ENCODE measurements around the gene TERB1.

TERB1 gene

GRCh38 chr16:66776457-66776856 lies 24.9 kb downstream of the TERB1 start:
- no peak overlapping the region for H3K27ac ChIP-seq (ENCODE audit: low read depth, low read length)
- no peaks in the 10 kb centered on the region for H3K9me3 ChIP-seq (ENCODE audit: insufficient read depth, low read depth, low read length)
- H3K9ac ChIP-seq (ENCODE audit: low read depth, low read length), result no peak overlapping the region
- no peaks in the 10 kb centered on the region for H3K27me3 ChIP-seq (ENCODE audit: insufficient read depth, low read length)
- no peaks in the 10 kb centered on the region for H3K4me1 ChIP-seq (ENCODE audit: insufficient read depth, low read length)
- no peak overlapping the region for H3K4me3 ChIP-seq (ENCODE audit: low read length)
- H3K36me3 ChIP-seq (ENCODE audit: insufficient read depth, low read length), result no peaks in the 10 kb centered on the region

- H3K27ac ChIP-seq (ENCODE audit: low read depth, low read length), result no peak overlapping the region
- H3K36me3 ChIP-seq (ENCODE audit: insufficient read depth, low read length), result no peaks in the 10 kb centered on the region
- 95% methylated on average over 2 of the region's 2 CpGs for WGBS
- no peaks in the 10 kb centered on the region for H3K9me3 ChIP-seq (ENCODE audit: insufficient read depth, low read depth, low read length)
- no peak overlapping the region for H3K4me3 ChIP-seq (ENCODE audit: low read length)
- H3K4me1 ChIP-seq (ENCODE audit: insufficient read depth, low read length), result no peaks in the 10 kb centered on the region
- no peaks in the 10 kb centered on the region for H3K27me3 ChIP-seq (ENCODE audit: insufficient read depth, low read length)
- H3K9ac ChIP-seq (ENCODE audit: low read depth, low read length), result no peak overlapping the region
Observed at GRCh38 chr16:66774981-66775380, 26.4 kb downstream of the TERB1 start.

DNA sequence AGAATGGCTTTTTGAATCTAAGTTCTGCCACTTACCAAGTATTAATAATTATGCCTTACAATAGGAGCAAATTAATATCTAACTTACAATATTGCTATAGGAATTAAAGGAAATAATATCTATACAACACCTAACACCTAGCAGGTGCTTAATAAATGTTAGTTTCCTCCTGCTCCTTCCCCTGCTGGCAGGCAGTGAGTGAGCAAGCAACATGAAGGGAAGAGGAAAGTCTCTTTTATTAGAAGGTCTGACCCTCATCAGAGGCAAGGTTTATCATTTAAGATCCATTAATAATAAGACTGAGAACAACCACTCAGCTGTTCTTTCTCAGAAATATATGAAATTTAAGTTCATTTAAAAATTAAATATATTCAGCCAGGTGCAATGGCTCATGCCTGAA lies 43.3 kb downstream of the TERB1 start:
- Histone ChIP-seq H3K9me3 (ENCODE audit: insufficient read depth, low read depth, low read length) (no peaks in the 10 kb centered on the region), H3K9ac (ENCODE audit: low read depth, low read length) (no peak overlapping the region), H3K36me3 (ENCODE audit: insufficient read depth, low read length) (no peaks in the 10 kb centered on the region), H3K4me1 (ENCODE audit: insufficient read depth, low read length) (no peaks in the 10 kb centered on the region), H3K27ac (ENCODE audit: low read depth, low read length) (no peak overlapping the region), H3K4me3 (ENCODE audit: low read length) (no peak overlapping the region), H3K27me3 (ENCODE audit: insufficient read depth, low read length) (no peaks in the 10 kb centered on the region)

DNA sequence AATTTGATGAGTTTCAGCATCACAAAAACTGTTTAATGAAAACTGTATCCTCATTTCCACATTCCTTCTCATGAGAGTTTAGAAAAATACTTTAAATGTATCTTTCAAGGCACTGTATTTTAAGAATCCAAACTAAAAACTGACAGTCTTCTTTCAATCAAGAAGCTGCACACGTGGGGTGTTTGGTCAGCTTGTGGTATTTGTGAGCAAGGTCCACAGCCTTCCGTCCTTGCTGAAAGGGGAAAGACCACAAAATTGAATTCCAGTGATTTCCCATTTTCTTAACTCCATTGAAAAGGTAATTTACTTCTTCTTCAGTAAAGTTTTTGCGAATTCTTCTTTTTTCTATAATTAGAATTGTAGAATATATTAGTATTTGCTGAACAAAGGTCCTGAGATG lies 46.6 kb downstream of the TERB1 start:
- Histone ChIP-seq H3K4me1 (ENCODE audit: insufficient read depth, low read length) (peaks cover 6% of the 10 kb centered on the region), H3K4me3 (ENCODE audit: low read length) (no peak overlapping the region), H3K27ac (ENCODE audit: low read depth, low read length) (no peak overlapping the region), H3K36me3 (ENCODE audit: insufficient read depth, low read length) (peaks cover 6% of the 10 kb centered on the region), H3K9me3 (ENCODE audit: insufficient read depth, low read depth, low read length) (no peaks in the 10 kb centered on the region), H3K9ac (ENCODE audit: low read depth, low read length) (no peak overlapping the region), H3K27me3 (ENCODE audit: insufficient read depth, low read length) (peaks cover 7% of the 10 kb centered on the region; the same call in 1 of the 2 replicates)
- 64% methylated on average over 2 of the region's 3 CpGs for WGBS

GRCh38 chr16:66754211-66754610 lies 47.2 kb downstream of the TERB1 start:
- Histone ChIP-seq H3K4me3 (ENCODE audit: low read length) (no peak overlapping the region), H3K36me3 (ENCODE audit: insufficient read depth, low read length) (peaks cover 12% of the 10 kb centered on the region), H3K27ac (ENCODE audit: low read depth, low read length) (no peak overlapping the region), H3K9me3 (ENCODE audit: insufficient read depth, low read depth, low read length) (no peaks in the 10 kb centered on the region), H3K27me3 (ENCODE audit: insufficient read depth, low read length) (peaks cover 7% of the 10 kb centered on the region; the same call in 1 of the 2 replicates), H3K4me1 (ENCODE audit: insufficient read depth, low read length) (peaks cover 12% of the 10 kb centered on the region), H3K9ac (ENCODE audit: low read depth, low read length) (no peak overlapping the region)
- 89% methylated on average over 2 of the region's 2 CpGs for WGBS

DNA sequence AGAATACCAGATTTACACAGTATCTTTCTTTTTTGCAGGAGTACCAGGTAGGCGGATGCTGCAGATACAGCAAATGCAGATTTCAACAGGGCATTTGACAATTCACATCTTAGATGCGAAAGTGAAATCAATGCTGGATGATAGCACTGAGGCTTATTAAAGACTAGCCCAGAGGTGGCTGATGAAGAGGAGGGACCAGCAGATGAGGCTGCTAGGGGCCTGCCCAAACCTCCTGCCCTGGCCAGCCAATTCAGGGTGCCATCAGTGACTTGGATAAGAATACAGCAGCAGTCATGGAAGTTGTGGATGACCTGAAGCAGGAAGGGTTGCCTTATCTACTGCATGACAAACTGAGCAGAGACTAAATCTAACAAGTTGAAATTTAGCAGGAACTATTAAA lies 48.4 kb downstream of the TERB1 start:
- WGBS, result 96% methylated on average over 2 of the region's 2 CpGs
- H3K4me1 ChIP-seq (ENCODE audit: insufficient read depth, low read length), result peaks cover 12% of the 10 kb centered on the region
- H3K36me3 ChIP-seq (ENCODE audit: insufficient read depth, low read length), result peaks cover 24% of the 10 kb centered on the region
- no peaks in the 10 kb centered on the region for H3K9me3 ChIP-seq (ENCODE audit: insufficient read depth, low read depth, low read length)
- H3K9ac ChIP-seq (ENCODE audit: low read depth, low read length), result no peak overlapping the region
- peaks cover 7% of the 10 kb centered on the region; the same call in 1 of the 2 replicates for H3K27me3 ChIP-seq (ENCODE audit: insufficient read depth, low read length)
- H3K4me3 ChIP-seq (ENCODE audit: low read length), result no peak overlapping the region
- H3K27ac ChIP-seq (ENCODE audit: low read depth, low read length), result no peak overlapping the region

DNA sequence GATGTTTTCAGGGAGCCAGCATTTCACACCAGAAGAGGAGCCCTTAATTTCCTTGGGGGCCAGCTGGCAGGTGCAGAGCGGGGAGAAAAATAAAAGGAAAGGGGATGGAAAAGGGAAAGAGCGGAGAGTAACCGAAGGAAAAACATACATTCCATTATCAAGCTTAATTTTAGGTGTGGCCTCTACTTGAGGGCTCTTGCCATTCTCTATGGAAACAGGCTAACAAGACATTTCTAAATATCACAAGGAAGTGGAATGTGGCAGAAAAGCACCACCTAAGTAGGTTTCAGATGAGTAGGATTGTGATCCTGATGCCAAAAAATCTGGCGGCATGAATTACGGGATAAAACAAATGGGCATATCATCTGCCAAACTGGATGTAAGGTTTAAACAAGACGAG lies 49.0 kb downstream of the TERB1 start:
- Histone ChIP-seq H3K27ac (ENCODE audit: low read depth, low read length) (no peak overlapping the region), H3K4me1 (ENCODE audit: insufficient read depth, low read length) (peaks cover 12% of the 10 kb centered on the region), H3K4me3 (ENCODE audit: low read length) (no peak overlapping the region), H3K36me3 (ENCODE audit: insufficient read depth, low read length) (peaks cover 30% of the 10 kb centered on the region), H3K9ac (ENCODE audit: low read depth, low read length) (no peak overlapping the region), H3K9me3 (ENCODE audit: insufficient read depth, low read depth, low read length) (no peaks in the 10 kb centered on the region), H3K27me3 (ENCODE audit: insufficient read depth, low read length) (peaks cover 7% of the 10 kb centered on the region; the same call in 1 of the 2 replicates)
- 78% methylated on average over 6 of the region's 6 CpGs for WGBS

GRCh38 chr16:66751992-66752322 lies 49.4 kb downstream of the TERB1 start:
- peaks cover 7% of the 10 kb centered on the region; the same call in 1 of the 2 replicates for H3K27me3 ChIP-seq (ENCODE audit: insufficient read depth, low read length)
- no peaks in the 10 kb centered on the region for H3K9me3 ChIP-seq (ENCODE audit: insufficient read depth, low read depth, low read length)
- H3K36me3 ChIP-seq (ENCODE audit: insufficient read depth, low read length), result peaks cover 34% of the 10 kb centered on the region
- 65% methylated on average over 3 of the region's 3 CpGs for WGBS
- H3K9ac ChIP-seq (ENCODE audit: low read depth, low read length), result peak overlapping the region; percentile 51; the same call in 1 of the 2 replicates
- peak overlapping the region; percentile 87 for H3K4me3 ChIP-seq (ENCODE audit: low read length)
- no peak overlapping the region for H3K27ac ChIP-seq (ENCODE audit: low read depth, low read length)
- H3K4me1 ChIP-seq (ENCODE audit: insufficient read depth, low read length), result peaks cover 12% of the 10 kb centered on the region

DNA sequence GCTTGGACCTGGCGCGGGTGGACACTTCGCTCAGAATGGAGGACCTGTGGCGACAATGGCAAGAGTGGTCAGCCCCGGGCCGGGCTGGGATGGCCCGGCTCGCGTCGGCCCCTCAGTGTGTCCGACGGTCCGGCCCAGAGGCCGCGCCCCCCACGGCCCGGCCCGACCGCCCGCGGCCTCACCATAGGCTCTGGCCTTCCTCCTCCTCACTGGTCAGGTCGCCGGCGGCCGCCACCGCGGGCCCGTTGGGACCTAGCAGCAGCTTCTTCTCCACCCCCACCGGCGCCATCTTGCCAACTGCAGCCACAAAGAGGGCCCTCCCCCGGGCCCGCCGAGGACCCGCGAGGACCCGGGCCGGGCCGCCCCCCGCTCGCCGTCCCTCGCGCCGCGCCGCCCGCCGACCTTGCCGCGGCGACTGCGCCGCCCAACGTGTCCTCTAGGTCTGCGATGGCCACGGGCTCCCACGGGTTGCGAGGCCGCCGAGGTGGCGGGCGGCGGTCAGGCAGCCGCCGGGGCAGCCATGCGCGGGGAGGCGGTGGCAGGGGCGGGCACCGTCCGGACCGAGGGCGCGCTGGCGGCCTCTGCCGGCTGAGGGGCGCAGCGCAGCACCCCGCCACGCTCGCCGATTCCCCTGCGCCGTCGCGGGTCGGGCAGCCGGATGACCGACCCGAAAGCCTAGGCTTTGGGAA lies 49.9 kb downstream of the TERB1 start, which contains the start of gene DYNC1LI2:
DYNC1LI2 (minus strand) TSS at position 307 of the 689 bp plus-strand sequence; CDS start at position 289, 18 bp downstream.
- Histone ChIP-seq H3K27me3 (ENCODE audit: insufficient read depth, low read length) (peaks cover 7% of the 10 kb centered on the region; the same call in 1 of the 2 replicates), H3K4me1 (ENCODE audit: insufficient read depth, low read length) (peaks cover 12% of the 10 kb centered on the region), H3K36me3 (ENCODE audit: insufficient read depth, low read length) (peaks cover 40% of the 10 kb centered on the region), H3K4me3 (ENCODE audit: low read length) (peak within 1 kb of the TSS; percentile 87), H3K9ac (ENCODE audit: low read depth, low read length) (peak within 1 kb of the TSS; percentile 99), H3K9me3 (ENCODE audit: insufficient read depth, low read depth, low read length) (no peaks in the 10 kb centered on the region), H3K27ac (ENCODE audit: low read depth, low read length) (peak within 1 kb of the TSS; percentile 85)
- WGBS, result under 1% methylated on average over 90 of the region's 90 CpGs

- peak overlapping the region; percentile 99 for H3K9ac ChIP-seq (ENCODE audit: low read depth, low read length)
- no peaks in the 10 kb centered on the region for H3K9me3 ChIP-seq (ENCODE audit: insufficient read depth, low read depth, low read length)
- H3K4me1 ChIP-seq (ENCODE audit: insufficient read depth, low read length), result peaks cover 12% of the 10 kb centered on the region
- peak overlapping the region; percentile 85 for H3K27ac ChIP-seq (ENCODE audit: low read depth, low read length)
- under 1% methylated on average over 22 of the region's 22 CpGs for WGBS
- H3K4me3 ChIP-seq (ENCODE audit: low read length), result peak overlapping the region; percentile 87
- H3K27me3 ChIP-seq (ENCODE audit: insufficient read depth, low read length), result peaks cover 7% of the 10 kb centered on the region; the same call in 1 of the 2 replicates
- peaks cover 44% of the 10 kb centered on the region for H3K36me3 ChIP-seq (ENCODE audit: insufficient read depth, low read length)
Observed at GRCh38 chr16:66751053-66751302, 50.4 kb downstream of the TERB1 start.

GRCh38 chr16:66750279-66751052 lies 50.9 kb downstream of the TERB1 start:
- Histone ChIP-seq H3K27ac (ENCODE audit: low read depth, low read length) (peak overlapping the region; percentile 85; the same call in 1 of the 2 replicates), H3K4me1 (ENCODE audit: insufficient read depth, low read length) (peaks cover 12% of the 10 kb centered on the region)
- 24% methylated on average over 12 of the region's 12 CpGs for WGBS

More at GRCh38 chr16:66750279-66751052, 50.9 kb downstream of the TERB1 start:
- Histone ChIP-seq H3K9me3 (ENCODE audit: insufficient read depth, low read depth, low read length) (no peaks in the 10 kb centered on the region), H3K27me3 (ENCODE audit: insufficient read depth, low read length) (peaks cover 7% of the 10 kb centered on the region; the same call in 1 of the 2 replicates), H3K36me3 (ENCODE audit: insufficient read depth, low read length) (peaks cover 49% of the 10 kb centered on the region), H3K9ac (ENCODE audit: low read depth, low read length) (peak overlapping the region; percentile 99), H3K4me3 (ENCODE audit: low read length) (peak overlapping the region; percentile 87)
